HepG2 (cell line): ENCODE results near the gene DLX4. TPM values are rescaled to one million over a fixed set of nuclear protein-coding genes. Genes with fewer than 3 reads are reported as not detected.
A peak's percentile ranks its signal among the peaks of the same experiment; 100 is the strongest.

Source experiments
- AKNA ChIP-seq: sonication (generic); formaldehyde crosslinking; IDR thresholded peaks from 2 replicates; pipeline ENCODE4 v1.4.0; 2020; ENCODE audit warnings: missing genetic modification reagents, borderline replicate concordance
- CEBPG ChIP-seq: IDR thresholded peaks from 2 replicates; pipeline ENCODE4 v1.6.1; 2016
- DR1 ChIP-seq: sonication (generic); formaldehyde crosslinking; IDR thresholded peaks from 2 replicates; pipeline ENCODE4 v1.8.0; 2021; ENCODE audit warnings: mild to moderate bottlenecking, missing genetic modification reagents, inconsistent platforms
- FOXA3 ChIP-seq: IDR thresholded peaks from 2 replicates; pipeline ENCODE4 v1.6.1; 2016; ENCODE audit warnings: missing genetic modification reagents, missing compliant biosample characterization
- FUBP1 ChIP-seq: sonication (generic); formaldehyde crosslinking; IDR thresholded peaks from 2 replicates; pipeline ENCODE4 v1.5.1; 2020; ENCODE audit warnings: missing genetic modification reagents, mild to moderate bottlenecking, borderline replicate concordance
- GABPA ChIP-seq, 2 experiments: IDR thresholded peaks; 2 replicates each; pipeline ENCODE4 v1.6.1; 2011 to 2016; ENCODE audit warnings: low read depth in 2 of 2, low read length in 1 of 2, missing biosample characterization in 1 of 2, missing genetic modification characterization in 1 of 2
- IRX3 ChIP-seq: sonication (generic); formaldehyde crosslinking; IDR thresholded peaks from 2 replicates; pipeline ENCODE4 v1.8.1; 2023; ENCODE audit warnings: mild to moderate bottlenecking, low read depth, missing genetic modification reagents, borderline replicate concordance
- NR2F6 ChIP-seq, 2 experiments: IDR thresholded peaks; 2 replicates each; pipeline ENCODE4 v1.6.1; 2016; ENCODE audit warnings: antibody characterized with exemption in 1 of 2, mild to moderate bottlenecking in 1 of 2
- REXO4 ChIP-seq: sonication (generic); formaldehyde crosslinking; IDR thresholded peaks from 2 replicates; pipeline ENCODE4 v1.8.0; 2022; ENCODE audit warnings: missing genetic modification reagents, mild to moderate bottlenecking, borderline replicate concordance
- RFX3 ChIP-seq: IDR thresholded peaks from 2 replicates; pipeline ENCODE4 v1.6.1; 2016; ENCODE audit warnings: missing biosample characterization, missing genetic modification reagents
- RFX5 ChIP-seq: IDR thresholded peaks from 2 replicates; pipeline ENCODE4 v1.6.1; 2011; ENCODE audit warnings: low read depth, low read length, improper control_type of control experiment
- RNF2 ChIP-seq: fragments of 450-650 bp; conservative IDR thresholded peaks from 2 replicates; pipeline ENCODE4 v1.6.1; 2016; ENCODE audit warnings: low read depth
- SMC3 ChIP-seq: IDR thresholded peaks from 2 replicates; pipeline ENCODE4 v1.6.1; 2011; ENCODE audit warnings: low read length, improper control_type of control experiment
- SYNCRIP ChIP-seq: fragments of 200-400 bp; formaldehyde crosslinking; IDR thresholded peaks from 2 replicates; pipeline ENCODE4 v1.6.1; 2018; ENCODE audit warnings: mild to moderate bottlenecking, low read depth, low read length; ENCODE audit not compliant: insufficient read depth
- ZFP41 ChIP-seq: sonication (generic); formaldehyde crosslinking; IDR thresholded peaks from 2 replicates; pipeline ENCODE4 v1.4.0; 2020; ENCODE audit warnings: mild to moderate bottlenecking, missing genetic modification reagents, borderline replicate concordance
- ZFP82 ChIP-seq: sonication (generic); formaldehyde crosslinking; IDR thresholded peaks from 2 replicates; pipeline ENCODE4 v1.5.1; 2020; ENCODE audit warnings: mild to moderate bottlenecking, missing genetic modification reagents, borderline replicate concordance
- ZFY ChIP-seq: sonication (generic); formaldehyde crosslinking; IDR thresholded peaks from 2 replicates; pipeline ENCODE4 v1.4.0; 2020; ENCODE audit warnings: missing genetic modification reagents
- ZNF503 ChIP-seq: sonication (generic); formaldehyde crosslinking; IDR thresholded peaks from 2 replicates; pipeline ENCODE4 v1.4.0; 2020; ENCODE audit warnings: missing genetic modification reagents
- ZNF563 ChIP-seq: sonication (generic); formaldehyde crosslinking; IDR thresholded peaks from 2 replicates; pipeline ENCODE4 v1.8.0; 2022; ENCODE audit warnings: mild to moderate bottlenecking, moderate library complexity, missing genetic modification reagents
- ZNF598 ChIP-seq: sonication (generic); formaldehyde crosslinking; IDR thresholded peaks from 2 replicates; pipeline ENCODE4 v1.5.1; 2020; ENCODE audit warnings: mild to moderate bottlenecking, missing genetic modification reagents, borderline replicate concordance
- polyA plus RNA-seq, 8 experiments: library from polyadenylated mRNA; depleted of rRNA in 3 of 8; stranded (reverse) in 7 of 8; unstranded in 1 of 8; fragments of >200 nt; fragmentation: Illumina TruSeq in 4 of 8; extraction: Trizol in 4 of 8; gene quantifications; 2 replicates each; pipeline versions ENCODE4 v1.2.1 to v1.2.3, GENCODE V29; 2011 to 2016; ENCODE audit warnings: low read depth in 4 of 8, missing spikeins in 1 of 8, mixed read lengths in 1 of 8; ENCODE audit not compliant: insufficient read depth in 1 of 8
- total RNA-seq, 5 experiments: library from RNA; depleted of rRNA; stranded (reverse); fragments of >200 nt; fragmentation: Illumina TruSeq; extraction: Trizol; gene quantifications; 2 replicates each; pipeline ENCODE4 v1.2.3, GENCODE V29; 2016; ENCODE audit warnings: low read depth in 1 of 5

DLX4 gene
- total and polyA plus RNA-seq, 2 of the 13 experiments (the other 11 are each of a cell fraction or from before 2014, with no cell fraction given), result 0.55 to 2.3 TPM

- TF ChIP-seq REXO4, result no peak
- TF ChIP-seq ZNF598 (CRISPR knock-in tag), result no peak
- TF ChIP-seq ZFP41, result no peak
- TF ChIP-seq FUBP1, result no peak
- TF ChIP-seq DR1 (CRISPR knock-in tag), result 0 out of 2 replicates have a peak, but pooled peaks have one; percentile 13
- no peak for TF ChIP-seq ZNF503 (CRISPR knock-in tag)
- no peak for TF ChIP-seq AKNA
- no peak for TF ChIP-seq ZNF563 (CRISPR knock-in tag)
- TF ChIP-seq SYNCRIP, result no peak
- TF ChIP-seq CEBPG (CRISPR knock-in tag), result no peak
- TF ChIP-seq IRX3 (CRISPR knock-in tag), result no peak
- TF ChIP-seq ZFY (CRISPR knock-in tag), result peak; percentile 60; the same call in 1 of the 2 replicates
- TF ChIP-seq ZFP82 (CRISPR knock-in tag), result no peak
- no peak for TF ChIP-seq FOXA3 (CRISPR knock-in tag)
- no peak for TF ChIP-seq GABPA (IDR thresholded peaks at IDR 0.05; ENCODE audit: low read depth, low read length)
- TF ChIP-seq GABPA (CRISPR knock-in tag; IDR thresholded peaks at IDR 0.05; ENCODE audit: low read depth), result no peak
- TF ChIP-seq NR2F6 (IDR thresholded peaks at IDR 0.05), result no peak
- TF ChIP-seq NR2F6 (CRISPR knock-in tag; IDR thresholded peaks at IDR 0.05), result 0 out of 2 replicates have a peak, but pooled peaks have one; percentile 43
- no peak for TF ChIP-seq RFX5
- TF ChIP-seq RFX3, result no peak
- no peak for TF ChIP-seq RNF2
- no peak for TF ChIP-seq SMC3
These were observed 3.7 kb downstream of the DLX4 start (continued) for GRCh38 chr17:49972486-49973270.
